ENCODE data around the gene UBE2H. TPM values are rescaled to one million over a fixed set of nuclear protein-coding genes. Genes with fewer than 3 reads are reported as not detected.

The UBE2H gene
- total RNA-seq, 1 donor: 69.1 TPM

DNA sequence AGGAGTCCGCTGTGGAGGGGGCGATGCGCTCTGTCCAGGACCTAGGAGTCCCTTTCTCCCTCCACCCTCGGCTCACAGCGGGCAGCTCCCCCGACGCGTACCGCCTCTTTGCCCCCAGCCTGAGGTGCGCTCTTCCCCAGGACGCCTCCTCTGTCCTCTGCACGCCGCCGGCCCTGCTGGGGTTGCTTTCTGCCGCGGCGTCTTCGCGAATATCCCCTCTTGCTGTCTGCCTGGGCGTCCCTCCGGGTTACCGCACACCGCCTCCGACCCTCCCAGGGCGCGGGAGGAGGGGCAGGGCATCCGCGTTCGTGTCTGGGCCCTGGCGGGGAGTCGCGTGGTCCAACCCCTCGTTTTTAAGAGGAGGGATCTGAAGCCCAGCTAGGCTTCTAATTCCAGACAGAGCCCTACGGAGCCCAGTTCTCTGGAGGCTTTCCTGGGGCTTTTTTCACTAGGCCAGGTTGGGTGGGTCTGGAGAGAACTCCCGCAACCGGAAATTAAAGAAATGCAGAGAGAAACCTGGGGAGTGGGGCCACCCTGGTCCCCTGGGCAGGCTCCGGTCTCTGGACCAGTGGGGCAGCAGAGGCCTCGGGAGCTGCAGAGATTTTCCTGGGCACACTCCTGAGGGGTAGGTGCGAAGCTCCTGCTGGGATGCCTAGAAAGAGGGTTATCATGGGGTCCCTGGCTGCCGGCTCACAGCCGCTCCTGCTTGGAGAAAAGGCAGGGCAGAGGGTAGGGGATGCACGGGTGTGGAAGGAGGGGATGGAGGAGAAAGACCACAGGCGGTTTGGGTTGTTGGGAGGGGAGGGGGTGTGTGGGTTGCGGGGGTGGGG is 166.9 kb downstream of the UBE2H start:
- DNase-seq (ENCODE audit: low read depth): no peak

DNA sequence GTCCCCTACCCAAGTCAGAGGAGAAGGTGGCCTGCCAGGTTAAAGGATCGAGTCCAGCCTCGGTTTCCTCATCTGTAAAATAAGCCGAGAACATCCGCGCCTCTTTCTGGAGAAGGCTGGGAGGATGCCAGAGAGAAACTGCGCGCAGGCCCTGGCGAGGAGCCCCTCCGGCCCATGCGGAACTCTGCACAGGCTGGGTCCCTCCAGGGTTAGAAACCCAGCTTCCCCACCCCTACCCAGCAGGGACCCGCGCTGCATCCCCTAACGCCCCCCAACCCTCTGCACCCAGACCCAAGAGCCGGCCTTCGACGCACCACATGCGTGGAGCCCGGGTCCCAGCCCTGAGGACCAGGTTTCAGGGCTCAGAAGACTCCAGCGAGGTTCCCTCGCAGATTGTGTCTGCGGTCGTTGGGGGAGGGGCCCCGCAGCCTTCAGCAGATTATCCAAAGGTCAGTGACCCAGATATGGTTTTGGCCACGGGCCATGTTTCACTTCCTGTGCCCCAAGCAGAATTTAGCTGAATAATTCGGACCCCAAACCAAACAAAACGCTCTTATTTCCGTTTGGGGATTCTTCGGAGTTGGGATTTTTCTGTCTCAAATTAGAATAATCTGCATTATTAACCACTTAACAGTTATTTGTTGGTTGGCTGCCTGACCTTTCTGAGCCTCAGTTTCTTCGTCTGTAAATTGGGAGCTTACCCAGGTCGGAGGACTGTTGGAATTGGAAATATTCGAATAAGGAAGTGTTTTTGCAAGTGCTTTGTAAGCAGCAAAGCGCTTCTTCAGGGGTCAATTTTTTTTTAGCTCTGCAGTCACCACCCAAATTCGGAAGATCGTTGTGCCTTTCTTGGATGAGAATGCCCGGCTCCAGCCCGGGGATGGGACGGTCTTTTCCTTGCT is 167.7 kb downstream of the UBE2H start:
- H3K4me3 ChIP-seq (ENCODE audit: low read depth, low read length): no peak overlapping the region

More for the DNA sequence above, 166.9 kb downstream of the UBE2H start:
- TF ChIP-seq, protein P1, sequence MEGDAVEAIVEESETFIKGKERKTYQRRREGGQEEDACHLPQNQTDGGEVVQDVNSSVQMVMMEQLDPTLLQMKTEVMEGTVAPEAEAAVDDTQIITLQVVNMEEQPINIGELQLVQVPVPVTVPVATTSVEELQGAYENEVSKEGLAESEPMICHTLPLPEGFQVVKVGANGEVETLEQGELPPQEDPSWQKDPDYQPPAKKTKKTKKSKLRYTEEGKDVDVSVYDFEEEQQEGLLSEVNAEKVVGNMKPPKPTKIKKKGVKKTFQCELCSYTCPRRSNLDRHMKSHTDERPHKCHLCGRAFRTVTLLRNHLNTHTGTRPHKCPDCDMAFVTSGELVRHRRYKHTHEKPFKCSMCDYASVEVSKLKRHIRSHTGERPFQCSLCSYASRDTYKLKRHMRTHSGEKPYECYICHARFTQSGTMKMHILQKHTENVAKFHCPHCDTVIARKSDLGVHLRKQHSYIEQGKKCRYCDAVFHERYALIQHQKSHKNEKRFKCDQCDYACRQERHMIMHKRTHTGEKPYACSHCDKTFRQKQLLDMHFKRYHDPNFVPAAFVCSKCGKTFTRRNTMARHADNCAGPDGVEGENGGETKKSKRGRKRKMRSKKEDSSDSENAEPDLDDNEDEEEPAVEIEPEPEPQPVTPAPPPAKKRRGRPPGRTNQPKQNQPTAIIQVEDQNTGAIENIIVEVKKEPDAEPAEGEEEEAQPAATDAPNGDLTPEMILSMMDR (IDR thresholded peaks at IDR 0.05; ENCODE audit: insufficient read depth, low read depth, low read length): no peak
- no peak overlapping the region for H3K4me3 ChIP-seq (ENCODE audit: low read depth, low read length)

DNA sequence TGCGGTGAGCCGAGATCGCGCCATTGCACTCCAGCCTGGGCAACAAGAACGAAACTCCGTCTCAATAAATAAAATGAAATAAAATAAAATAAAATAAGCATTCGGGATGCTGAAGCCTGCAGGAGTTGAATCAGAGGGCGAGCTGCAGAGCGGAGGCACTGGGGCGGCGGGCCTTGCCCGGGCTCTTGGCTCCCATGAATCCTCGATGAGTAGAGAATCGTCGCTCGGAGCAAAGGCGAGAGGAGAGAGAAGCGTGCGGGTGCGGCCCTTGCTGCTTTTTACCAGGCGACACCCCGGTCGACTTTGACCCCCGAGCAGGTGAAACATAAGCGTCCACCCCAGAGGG is 168.3 kb downstream of the UBE2H start:
- H3K4me3 ChIP-seq (ENCODE audit: low read depth, low read length): no peak overlapping the region
- no peak for DNase-seq (ENCODE audit: low read depth)
- TF ChIP-seq, protein P1 (IDR thresholded peaks at IDR 0.05; ENCODE audit: insufficient read depth, low read depth, low read length): no peak

More for the DNA sequence above, 167.7 kb downstream of the UBE2H start:
- DNase-seq (ENCODE audit: low read depth): no peak
- TF ChIP-seq, protein P1 (IDR thresholded peaks at IDR 0.05; ENCODE audit: insufficient read depth, low read depth, low read length): no peak

DNA sequence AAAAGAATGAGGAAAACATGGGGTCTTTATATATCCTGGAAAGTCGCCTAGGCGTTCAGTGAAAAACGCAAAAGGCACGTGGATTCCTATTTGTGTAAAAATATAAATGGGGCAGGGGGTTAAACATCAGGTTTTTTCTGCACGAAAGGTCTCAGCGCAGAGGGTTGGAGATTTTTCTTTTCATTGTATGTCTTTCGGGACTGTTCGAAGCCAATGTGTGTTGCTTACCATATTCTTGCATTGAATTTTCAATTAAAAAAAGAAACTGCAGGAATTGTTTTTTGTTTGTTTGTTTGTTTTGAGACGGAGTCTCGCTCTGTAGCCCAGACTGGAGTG is 169.2 kb downstream of the UBE2H start:
- TF ChIP-seq, protein P1 (IDR thresholded peaks at IDR 0.05; ENCODE audit: insufficient read depth, low read depth, low read length): no peak
- DNase-seq (ENCODE audit: low read depth): no peak

DNA sequence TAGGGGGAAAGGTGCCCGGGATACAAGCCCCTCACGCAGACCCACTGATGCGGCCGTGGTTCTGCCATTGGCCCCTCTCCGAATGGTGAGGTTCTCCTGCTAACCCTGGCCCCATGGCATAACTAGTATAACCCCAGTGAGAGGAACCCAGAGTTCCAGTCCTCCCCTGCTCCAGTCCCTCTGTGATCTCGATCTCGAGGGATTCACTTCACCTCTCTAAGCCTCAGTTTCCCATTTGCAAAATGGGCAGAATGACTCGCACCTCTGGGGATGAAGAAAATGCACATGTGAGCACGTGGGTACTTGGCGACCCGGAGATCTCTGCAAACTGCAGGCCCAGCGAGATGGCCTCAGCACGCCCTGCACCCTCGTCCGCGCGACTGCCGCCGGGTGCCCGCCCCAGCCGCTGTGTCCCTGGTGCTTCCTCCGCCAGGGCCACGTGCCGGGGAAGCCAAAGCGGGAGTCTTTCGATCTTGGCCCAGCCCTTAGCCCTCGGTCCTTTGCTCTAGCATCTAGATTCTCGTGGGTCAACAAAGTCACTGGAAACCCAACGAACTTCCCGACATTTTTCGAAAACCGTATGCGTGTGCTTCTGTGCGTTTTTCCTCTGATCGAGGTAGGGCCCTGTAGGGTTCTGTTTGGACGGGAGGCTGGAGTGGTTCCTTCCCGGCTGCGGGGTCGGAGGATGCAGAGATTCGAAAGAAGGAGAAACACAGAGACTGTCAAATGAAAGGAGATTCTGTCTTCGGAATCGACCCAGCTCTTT is 169.8 kb downstream of the UBE2H start:
- no peak for DNase-seq (ENCODE audit: low read depth)
- no peak overlapping the region for H3K4me3 ChIP-seq (ENCODE audit: low read depth, low read length)
- TF ChIP-seq, protein P1 (IDR thresholded peaks at IDR 0.05; ENCODE audit: insufficient read depth, low read depth, low read length): no peak

More for the DNA sequence above, 169.2 kb downstream of the UBE2H start:
- no peak overlapping the region for H3K4me3 ChIP-seq (ENCODE audit: low read depth, low read length)

Measured in fibroblast of villous mesenchyme (primary cell).